NCI-H526 treated with DMSO at 0.1 percent for 48 hours (cell line): ENCODE results near the gene C1QTNF1.

ENCODE experiments used
- DNase-seq: peaks from one replicate; lab custom pipeline; 2025; lab: John Stamatoyannopoulos, UW

The C1QTNF1 gene

GRCh38 chr17:78992542-78993212, 31.3 kb upstream of the C1QTNF1 start:
- no peak for DNase-seq

- no peak for DNase-seq
These were observed 30.6 kb upstream of the C1QTNF1 start for GRCh38 chr17:78993241-78993956.

- DNase-seq: no peak
These were observed 29.8 kb upstream of the C1QTNF1 start for GRCh38 chr17:78993981-78994671.

- DNase-seq: no peak
These were observed 28.8 kb upstream of the C1QTNF1 start for GRCh38 chr17:78995022-78995760.

- no peak for DNase-seq
These were observed 28.1 kb upstream of the C1QTNF1 start for GRCh38 chr17:78995761-78996451.

GRCh38 chr17:78996781-78997201, 27.2 kb upstream of the C1QTNF1 start:
- DNase-seq: no peak

GRCh38 chr17:78997231-78997741, 26.7 kb upstream of the C1QTNF1 start:
- DNase-seq: no peak

GRCh38 chr17:78997881-78998280, 26.1 kb upstream of the C1QTNF1 start:
- DNase-seq: no peak

- no peak for DNase-seq
These were observed 25.5 kb upstream of the C1QTNF1 start for GRCh38 chr17:78998311-78999055.

GRCh38 chr17:78999056-78999768, 24.8 kb upstream of the C1QTNF1 start:
- no peak for DNase-seq

- no peak for DNase-seq
These were observed 24.0 kb upstream of the C1QTNF1 start for GRCh38 chr17:78999947-79000395.

- no peak for DNase-seq
These were observed 23.4 kb upstream of the C1QTNF1 start for GRCh38 chr17:79000396-79001189.

GRCh38 chr17:79001190-79002020, 22.6 kb upstream of the C1QTNF1 start:
- no peak for DNase-seq

- no peak for DNase-seq
These were observed 21.7 kb upstream of the C1QTNF1 start for GRCh38 chr17:79002291-79002690.

- DNase-seq: no peak
These were observed 21.0 kb upstream of the C1QTNF1 start for GRCh38 chr17:79002796-79003593.

GRCh38 chr17:79003661-79004411, 20.1 kb upstream of the C1QTNF1 start:
- DNase-seq: no peak
